HG03442 (cell line): ENCODE results near the gene OSMR.

Experiments used
- ATAC-seq: cut with Tn5 transposase; IDR thresholded peaks from one replicate; pipeline ENCODE4 v1.9.1; 2021; ENCODE audit warnings: mild to moderate bottlenecking, moderate library complexity; ENCODE audit not compliant: unreplicated experiment

Gene OSMR

DNA sequence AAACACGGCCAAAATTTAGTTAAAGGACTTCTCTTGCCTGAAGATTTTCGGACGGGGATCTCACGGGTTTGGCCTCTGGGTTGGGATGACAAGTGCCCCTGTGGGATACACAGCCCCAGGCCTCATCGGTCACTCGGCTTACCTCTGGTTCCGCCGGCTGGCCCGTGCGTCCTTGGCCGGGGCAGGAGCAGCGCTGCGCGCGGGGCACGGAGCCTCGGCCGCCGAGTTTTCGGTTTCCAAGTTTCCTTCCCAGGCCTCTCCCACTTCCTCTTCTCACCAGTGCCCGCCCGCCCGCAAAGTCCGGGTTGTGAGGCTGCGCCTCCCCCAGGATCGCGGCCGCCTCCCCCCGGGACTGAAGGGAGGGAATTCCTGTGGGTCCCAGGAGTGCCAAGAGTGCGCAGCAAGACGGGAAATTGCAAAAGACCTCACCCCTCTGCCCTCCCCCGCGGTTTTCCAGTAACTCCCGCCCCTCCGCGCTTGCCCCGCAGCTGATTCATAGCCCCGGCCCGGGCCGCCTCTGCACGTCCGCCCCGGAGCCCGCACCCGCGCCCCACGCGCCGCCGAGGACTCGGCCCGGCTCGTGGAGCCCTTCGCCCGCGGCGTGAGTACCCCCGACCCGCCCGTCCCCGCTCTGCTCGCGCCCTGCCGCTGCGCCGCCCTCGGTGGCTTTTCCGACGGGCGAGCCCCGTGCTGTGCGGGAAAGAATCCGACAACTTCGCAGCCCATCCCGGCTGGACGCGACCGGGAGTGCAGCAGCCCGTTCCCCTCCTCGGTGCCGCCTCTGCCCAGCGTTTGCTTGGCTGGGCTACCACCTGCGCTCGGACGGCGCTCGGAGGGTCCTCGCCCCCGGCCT is at the start of gene OSMR:
Gene OSMR (plus strand): TSS at position 487 of the 853 bp plus-strand sequence. CDS start 23,033 bp downstream, outside the sequence.
- no peak for ATAC-seq

DNA sequence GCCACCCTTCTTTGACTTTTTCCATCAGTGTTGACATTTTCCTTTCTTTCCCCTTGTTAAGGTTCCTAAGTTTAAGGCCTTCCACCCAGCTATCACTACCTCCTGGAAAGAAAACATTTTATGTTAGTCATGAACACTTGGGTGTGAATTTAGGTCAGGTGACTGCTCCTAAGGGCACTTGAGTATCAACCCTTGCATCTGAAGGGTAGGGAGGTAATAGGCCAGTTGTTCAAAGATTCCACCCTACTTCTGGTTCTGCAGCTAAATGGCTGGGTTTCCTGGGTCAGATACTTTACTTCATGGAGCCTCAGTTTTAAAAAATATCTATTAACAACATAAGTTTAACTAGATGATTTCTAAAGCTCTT is 49.1 kb upstream of the OSMR start:
- no peak for ATAC-seq

DNA sequence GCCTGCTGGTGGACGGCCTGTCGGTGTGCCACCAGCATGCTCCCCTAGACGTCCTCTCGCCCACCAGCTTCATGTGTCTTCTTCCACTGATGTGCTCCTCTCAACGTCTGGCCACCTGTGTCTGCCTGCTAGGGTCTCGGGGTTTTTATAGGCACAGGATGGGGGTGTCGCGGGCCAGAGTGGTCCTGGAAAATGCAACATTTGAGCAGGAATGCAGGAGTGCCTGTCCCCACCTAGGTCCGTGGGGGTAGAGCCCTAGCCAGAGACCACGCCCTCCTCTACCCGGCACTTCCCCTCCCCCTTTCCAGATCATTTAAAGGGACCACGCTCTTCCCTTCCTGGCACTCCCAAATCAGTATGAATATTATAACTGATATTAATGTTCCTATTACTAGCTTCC is 48.0 kb upstream of the OSMR start:
- ATAC-seq = no peak

DNA sequence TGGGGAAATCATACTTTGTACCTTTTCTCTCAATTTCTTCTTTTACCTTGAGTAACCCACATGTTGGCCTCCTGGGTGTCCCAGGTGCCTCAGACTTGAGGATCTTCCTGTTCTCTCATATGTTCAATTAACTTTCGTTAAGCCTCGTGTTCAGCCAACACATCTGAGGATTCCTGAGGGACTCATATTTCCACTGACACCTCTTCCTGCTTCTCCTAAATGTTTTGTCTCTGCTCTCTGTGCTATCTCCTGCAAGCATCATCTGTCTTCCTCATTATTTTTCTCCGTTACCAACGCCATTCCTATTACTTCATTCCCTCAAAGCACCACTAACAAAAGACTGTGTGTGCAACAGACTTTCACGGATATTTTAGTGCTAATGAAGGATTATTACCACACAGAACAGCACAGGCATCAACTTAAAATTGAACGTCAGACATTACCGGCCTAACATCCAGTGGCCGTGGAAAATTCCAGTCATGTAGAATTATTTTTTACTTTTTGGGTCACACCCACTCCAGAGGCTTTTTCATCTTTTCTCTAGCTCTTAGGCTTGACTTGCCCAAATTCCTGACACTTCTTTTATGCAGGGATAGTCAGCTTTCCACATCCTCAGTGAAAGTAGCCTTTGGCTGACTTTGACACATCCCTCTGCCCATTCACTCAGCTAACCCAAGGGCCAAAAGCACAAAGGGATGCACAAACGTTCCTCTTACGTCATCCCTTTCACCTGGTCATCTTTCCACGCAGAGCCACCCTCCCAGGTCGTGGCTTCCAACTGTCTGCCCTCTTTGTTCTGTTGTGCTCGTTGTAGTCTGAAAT is 46.0 kb upstream of the OSMR start:
- ATAC-seq = no peak

DNA sequence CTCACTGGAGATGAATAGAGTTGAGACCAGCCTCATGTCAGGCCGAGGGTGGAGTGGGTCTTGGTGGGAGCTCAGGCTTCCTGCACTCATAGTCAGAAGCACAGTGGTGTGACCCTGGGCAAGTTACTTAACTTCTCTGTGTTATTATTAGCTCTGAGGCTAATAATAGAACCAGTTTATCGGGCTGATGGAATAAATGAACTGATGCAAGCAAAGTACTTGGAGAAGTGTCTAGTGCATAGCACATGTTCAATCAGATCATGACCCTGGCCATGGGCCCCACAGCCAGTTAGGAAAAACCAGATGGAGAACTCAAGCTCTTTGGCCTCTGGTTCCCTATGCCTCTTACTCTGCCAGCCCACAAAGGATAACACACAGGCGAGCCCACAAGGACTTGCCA is 45.3 kb upstream of the OSMR start:
- no peak for ATAC-seq

DNA sequence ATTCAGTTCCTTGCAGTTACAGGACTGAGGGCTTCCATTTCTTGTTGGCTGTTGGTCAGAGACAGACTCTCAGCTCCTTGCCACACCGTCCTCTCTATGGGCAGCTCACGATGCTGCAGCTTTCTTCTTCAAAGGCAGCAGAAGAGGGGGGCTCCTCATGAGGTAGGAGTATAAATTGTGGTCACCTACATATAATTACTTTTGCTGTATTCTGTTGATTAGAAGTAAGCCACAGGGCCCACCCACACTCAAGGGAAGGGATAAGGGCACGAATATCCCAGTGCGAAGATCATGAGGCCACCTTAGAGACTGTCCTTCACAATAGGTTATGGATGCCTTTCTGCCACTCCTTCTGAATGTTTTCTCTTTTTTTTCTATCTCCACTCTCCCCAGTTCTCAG is 43.7 kb upstream of the OSMR start:
- no peak for ATAC-seq

DNA sequence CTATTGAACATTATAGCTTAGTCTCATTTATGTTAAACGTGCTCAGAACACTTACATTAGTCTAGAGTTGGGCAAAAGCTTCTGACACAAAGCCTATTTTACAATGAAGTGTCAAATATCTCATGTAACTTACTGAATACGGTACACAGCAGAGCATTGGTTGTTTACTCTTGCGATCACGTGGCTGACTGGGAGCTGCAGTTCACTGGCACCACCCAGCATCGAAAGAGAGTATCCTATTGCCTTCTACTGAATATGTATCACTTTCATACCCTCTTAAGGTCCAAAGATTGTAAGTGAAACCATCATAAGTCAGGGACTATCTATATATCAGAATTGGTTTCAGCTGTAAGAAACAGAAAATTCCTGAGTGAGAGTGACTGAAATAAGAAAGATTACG is 42.6 kb upstream of the OSMR start:
- ATAC-seq = no peak

DNA sequence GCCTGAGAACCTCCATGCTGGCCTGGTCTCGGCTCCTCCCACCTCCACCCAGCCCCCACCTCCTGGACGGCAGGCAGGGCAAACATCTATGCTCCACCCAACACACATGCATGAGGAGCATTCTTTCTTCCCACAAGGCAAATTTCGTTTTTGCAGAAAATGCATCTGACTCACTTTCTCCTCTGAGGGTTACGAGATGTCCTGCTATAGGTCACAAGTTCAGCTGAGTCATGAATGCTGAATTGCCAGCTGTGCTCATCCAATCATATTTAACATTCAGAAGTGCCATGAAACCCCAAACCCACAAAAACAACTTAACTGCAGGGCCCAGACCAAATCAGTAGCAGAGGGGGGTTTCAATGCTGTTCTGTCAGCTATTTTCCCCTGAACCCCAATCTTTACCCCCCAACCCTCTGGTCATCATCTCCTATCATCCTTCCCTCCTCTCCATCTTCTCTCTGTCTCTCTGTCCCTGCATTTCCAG is 39.0 kb upstream of the OSMR start:
- ATAC-seq = peak; percentile 46

DNA sequence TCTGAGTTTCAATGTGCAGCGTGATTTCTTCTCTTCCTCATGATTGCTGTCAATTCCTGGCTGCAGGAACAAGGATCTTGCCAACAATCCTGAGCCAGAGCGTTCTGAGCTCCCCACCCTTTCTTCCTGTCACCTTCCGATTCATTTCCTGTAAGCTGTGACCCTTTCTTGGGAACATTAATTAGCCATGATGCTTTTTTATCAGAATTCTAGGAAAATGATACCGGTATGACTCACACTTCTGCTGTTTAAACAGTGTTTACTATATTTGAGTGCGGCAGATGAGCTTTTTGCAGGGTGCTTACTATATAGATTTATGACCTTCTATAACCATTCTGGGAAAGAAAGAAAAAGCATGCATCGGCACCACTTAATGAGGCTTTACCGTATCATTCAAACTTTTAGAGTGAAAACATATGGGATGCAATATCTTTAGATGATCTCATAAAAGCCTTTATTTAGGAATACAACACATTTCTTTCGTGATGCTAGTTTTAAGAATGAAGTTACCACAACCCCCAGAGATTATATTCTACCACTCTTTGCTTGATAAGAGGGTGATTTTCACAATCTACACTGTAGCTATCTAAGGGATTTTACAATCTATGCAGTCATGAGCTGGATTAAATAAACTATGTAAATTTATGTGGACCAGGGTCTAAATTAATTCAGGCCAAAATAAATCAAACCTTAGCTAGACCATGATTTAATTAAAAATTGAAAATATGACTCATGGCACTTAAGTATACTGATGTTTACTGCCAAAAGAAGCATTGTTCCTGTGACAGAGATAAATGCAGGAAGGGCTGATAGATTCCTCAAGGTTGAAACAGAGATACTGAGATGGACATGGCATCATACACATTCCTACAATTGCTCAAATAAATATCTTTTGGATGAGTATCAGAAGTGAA is 38.0 kb upstream of the OSMR start:
- no peak for ATAC-seq

DNA sequence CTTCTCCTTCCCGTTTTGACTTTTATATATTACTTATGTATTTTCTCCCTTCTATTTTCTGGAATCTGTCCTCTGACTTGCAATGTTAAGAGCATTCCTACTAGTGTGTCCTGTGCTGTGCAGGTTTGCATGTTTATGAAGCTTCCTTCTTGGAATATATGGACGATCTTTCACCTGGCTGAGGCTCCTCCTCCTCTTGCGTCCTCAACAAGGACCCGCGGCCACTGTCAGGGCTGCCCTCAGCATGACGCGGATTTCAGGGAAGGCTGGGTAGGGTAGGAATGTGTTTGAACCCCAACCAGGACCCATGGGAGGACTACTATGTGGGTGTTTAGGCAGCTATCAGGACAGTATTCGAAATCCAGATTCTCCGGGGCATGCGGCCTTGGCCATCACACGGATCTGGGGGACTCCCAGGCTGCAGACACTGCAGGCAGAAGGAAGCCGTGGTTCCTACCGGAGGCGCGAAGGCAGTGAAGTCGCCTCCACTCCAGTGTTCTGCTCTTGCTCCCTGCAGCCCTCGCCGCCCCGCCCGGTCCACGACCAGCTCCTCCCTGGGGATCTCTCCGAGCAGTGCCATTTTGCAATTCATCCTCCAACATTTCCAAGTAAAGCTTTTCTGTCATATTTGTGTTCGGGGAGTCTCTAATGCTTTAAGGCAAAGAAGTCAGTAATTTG is 37.0 kb upstream of the OSMR start:
- no peak for ATAC-seq

DNA sequence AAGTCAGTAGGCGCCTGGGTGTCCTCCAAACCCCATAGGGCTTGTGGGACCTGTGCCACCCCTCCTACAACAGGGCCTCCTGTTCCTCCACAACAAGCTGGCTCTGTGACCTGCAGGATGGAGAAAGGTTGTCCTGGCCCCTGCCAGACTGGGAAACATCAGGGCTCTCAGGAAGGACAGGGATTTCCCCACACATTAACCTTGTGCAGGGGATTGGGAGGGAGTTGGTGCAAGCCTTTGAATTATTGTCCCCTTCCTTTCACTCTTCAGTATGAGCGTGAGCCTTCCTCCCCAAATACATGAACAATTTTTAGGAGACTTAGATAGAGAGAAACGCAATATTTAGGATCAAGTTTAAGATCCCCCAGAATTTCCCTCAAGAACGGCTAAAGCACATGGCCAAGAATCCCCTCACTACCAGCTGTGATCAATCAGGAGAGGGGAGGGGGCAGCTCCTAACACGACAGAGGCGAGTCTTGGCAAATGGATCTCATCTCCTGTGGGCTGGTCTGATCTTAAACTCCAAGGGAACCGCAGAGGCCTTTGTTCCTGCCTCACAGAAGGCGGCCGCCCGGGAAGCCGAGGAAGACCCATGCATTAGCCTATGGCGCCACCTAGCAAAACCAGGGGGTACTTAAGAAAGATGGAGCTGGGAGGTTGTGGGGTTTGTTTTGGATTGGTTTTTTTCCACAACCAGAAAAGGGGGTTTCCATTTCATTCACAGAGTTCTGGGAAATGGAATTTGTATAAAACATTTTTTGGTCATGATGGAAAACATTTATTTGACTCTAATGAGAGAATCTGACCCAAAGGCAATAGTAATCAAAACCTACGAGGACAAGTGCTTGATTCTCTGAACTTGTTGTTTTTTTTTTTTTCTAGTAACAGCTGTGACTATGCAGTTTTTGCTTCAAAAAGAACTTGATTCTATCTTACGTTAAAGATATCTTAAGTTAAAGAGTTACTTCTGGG is 36.1 kb upstream of the OSMR start:
- peak; percentile 78 for ATAC-seq

DNA sequence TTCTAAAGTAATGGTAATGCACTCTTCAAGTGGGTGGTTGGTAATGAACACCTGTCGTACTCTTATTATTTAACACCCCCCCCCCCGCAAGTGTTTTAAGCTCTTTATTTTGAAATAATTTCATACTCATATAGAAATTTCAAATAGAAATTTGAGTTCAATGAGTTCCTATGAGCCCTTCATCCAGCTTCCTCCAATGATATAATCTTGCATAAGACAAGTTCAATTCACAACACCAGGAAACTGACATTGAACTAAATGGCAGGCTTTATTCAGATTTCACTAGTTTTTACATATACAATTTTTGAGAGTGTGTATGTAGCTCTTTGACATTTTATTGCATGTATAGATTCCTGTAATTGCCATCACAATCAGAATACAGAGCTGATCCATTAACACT is 30.9 kb upstream of the OSMR start:
- no peak for ATAC-seq

DNA sequence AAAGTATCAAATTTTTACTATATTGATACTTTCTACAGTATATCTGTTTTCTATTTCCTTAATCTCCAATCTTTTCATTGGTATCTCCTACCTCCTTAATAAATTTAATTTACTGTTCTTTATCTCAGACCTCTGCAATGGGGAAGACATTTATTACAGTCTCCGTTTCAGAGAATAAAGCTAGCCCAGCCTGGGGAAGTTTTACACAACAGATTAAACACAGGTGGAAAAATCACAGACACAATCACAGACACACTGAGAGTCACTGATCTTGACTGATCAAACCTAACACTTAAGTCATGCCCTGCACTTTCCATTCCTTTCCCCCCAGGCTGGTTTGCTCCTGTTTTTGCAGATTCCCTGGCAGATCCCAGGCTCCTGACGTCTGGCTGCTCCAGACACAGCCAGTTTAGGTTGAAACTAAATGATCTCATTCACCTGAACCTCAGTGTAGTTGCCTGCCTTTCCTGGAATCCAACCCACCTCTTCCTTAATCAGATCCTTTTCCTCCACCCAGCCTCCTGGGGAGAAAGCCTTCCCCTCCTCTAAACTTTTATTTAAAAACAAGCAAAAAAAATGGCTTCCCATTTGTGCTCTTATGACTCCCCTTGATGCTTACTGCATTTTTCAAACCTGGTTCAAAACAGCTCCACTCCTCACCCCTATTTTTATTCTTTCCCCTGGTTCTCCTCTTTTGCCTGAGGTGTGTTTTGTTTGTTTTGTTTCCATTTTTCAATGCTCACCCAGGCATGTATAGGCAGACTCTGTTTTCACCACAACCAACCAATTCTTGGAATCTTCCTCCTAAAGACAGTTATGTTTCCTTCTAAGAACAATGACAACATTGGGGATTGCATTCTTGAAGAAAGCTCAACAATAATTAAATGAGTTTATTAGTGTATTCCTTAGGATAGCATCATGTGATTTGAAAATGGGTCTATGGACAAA is 29.5 kb upstream of the OSMR start:
- ATAC-seq = no peak

DNA sequence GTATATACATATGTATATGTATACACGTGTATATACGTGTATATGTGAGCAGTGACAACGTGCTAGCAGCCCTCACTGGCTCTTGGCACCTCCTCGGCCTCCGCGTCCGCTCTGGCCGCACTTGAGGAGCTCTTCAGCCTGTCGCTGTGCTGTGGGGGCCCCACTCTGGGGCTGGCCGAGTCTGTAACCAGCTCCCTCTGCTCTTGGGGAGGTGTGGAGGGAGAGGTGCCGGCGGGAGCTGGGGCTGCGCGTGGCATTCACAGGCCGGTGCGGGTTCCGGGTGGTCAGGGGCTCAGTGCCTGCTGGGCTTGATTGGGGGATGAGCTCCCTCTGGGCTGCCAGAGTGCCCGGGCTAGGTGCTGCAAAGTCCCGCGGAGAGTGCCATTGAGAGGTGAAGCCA is 24.1 kb upstream of the OSMR start:
- ATAC-seq = no peak

DNA sequence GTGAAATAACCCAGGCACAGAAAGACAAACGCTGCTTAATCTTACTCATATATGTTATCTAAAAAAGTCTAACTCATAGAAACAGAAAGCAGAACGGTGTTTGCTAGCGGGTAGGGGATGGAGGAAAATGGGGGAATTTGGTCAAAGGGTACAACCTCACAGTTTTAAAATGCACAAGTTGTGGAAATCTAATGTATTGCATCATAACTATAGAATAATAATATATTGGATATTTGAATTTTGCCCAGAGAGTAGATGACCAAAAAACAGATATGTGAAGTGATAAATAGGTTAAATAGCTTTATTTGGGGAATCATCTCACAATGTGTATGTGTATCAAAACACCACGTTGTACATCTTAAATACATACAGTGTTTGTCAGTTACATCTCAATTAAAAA is 22.3 kb upstream of the OSMR start:
- no peak for ATAC-seq

DNA sequence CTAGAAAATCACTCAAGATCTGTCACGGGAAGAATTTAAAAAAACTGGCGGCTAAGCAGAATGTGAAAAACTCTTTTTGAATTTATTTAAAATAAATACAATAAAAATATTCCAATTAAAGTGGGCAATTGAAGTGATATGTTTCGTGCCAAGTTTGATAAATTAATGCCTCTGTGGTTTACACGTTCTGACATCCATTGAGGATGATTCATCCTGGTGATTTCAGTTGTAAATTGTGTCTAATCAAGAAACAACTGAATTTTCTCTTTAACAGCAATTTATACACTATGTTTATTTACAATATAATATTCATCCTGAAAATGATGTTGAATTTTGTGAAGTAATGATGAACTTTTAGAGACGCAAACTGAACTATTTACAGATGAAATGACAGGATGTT is 21.0 kb upstream of the OSMR start:
- ATAC-seq = no peak

DNA sequence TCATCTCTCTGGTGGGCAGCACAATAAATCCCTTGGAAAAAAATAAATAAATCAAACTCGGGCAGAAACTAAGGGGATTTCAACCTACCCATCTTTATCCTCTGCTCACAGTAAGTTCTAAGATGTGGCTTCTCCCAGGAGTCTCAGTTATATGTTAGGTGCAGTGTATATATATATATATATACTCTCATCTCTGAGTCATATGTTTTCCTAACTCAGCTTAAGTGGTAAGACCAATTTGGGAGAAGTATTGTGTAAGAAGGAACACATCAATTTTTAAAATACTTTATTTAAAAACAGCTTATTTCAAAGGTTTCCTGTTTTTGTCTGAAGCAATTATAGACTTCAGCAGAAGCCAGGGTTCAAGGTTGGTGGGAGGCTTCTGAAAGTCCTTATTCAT is 20.3 kb upstream of the OSMR start:
- ATAC-seq = no peak

DNA sequence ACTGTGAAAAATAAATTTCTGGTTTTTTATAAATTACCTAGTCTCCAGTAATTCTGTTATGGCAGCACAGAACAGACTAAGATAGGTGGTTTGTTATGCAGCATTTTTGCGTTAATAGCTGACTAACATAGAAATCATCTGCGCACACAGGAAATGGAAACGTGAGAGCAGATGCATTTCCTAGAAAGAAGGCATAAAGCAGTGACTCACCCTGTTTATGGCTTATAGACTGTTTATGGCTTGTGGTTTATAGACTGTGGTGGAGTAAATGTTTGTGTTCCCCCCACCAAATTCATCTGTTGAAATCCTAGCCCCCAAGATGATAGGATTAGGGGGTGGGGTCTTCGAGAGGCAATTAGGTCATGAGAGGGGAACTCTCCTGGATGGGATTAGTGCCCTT is 18.3 kb upstream of the OSMR start:
- no peak for ATAC-seq
